Fibroblast of lung (primary cell): ENCODE data around the gene SRD5A1. TPM values are rescaled to one million over a fixed set of nuclear protein-coding genes. Genes with fewer than 3 reads are reported as not detected.

Experiments
- DNase-seq, 2 donors: peaks; one replicate each; pipeline versions ENCODE4 v3.0.0 to v3.0.0-alpha.2; 2010; ENCODE audit warnings: low read depth in 2 of 2
- H2AFZ ChIP-seq: 2 replicates; pipeline ENCODE4 v1.5.1; 2012; ENCODE audit warnings: low read length, control low read depth, inconsistent platforms
- H3K27ac ChIP-seq: 2 replicates; pipeline ENCODE4 v1.5.1; 2011; ENCODE audit warnings: low read length, control low read depth; ENCODE audit not compliant: insufficient read depth
- H3K27me3 ChIP-seq: 2 replicates; pipeline ENCODE4 v1.5.1; 2011; ENCODE audit warnings: mild to moderate bottlenecking, low read length; ENCODE audit not compliant: control insufficient read depth, insufficient read depth
- H3K36me3 ChIP-seq: 2 replicates; pipeline ENCODE4 v1.5.1; 2011; ENCODE audit warnings: low read length; ENCODE audit not compliant: control insufficient read depth, insufficient read depth
- H3K4me1 ChIP-seq: 2 replicates; pipeline ENCODE4 v1.5.1; 2011; ENCODE audit warnings: low read length; ENCODE audit not compliant: control insufficient read depth, insufficient read depth; ENCODE audit errors: extremely low read depth
- H3K4me2 ChIP-seq: 2 replicates; pipeline ENCODE4 v1.5.1; 2011; ENCODE audit warnings: low read length, control low read depth; ENCODE audit not compliant: insufficient read depth; ENCODE audit errors: extremely low read depth
- H3K4me3 ChIP-seq, 4 experiments: fragments of 200-600 bp in 1 of 4; sonication (generic) in 1 of 4; replicated peaks in 1 of 4; 2 replicates each; pipeline ENCODE4 v1.5.1; 2011 to 2016; ENCODE audit warnings: low read length in 4 of 4, low read depth in 3 of 4, mild to moderate bottlenecking in 3 of 4, control low read depth in 2 of 4, inconsistent platforms in 1 of 4, mixed read lengths in 1 of 4; ENCODE audit not compliant: insufficient read depth in 1 of 4; ENCODE audit errors: control extremely low read depth in 1 of 4
- H3K79me2 ChIP-seq: 2 replicates; pipeline ENCODE4 v1.5.1; 2012; ENCODE audit warnings: mild to moderate bottlenecking, low read length, inconsistent platforms; ENCODE audit not compliant: control insufficient read depth, insufficient read depth
- H3K9ac ChIP-seq: 2 replicates; pipeline ENCODE4 v1.5.1; 2011; ENCODE audit warnings: mild to moderate bottlenecking, low read length, control low read depth; ENCODE audit not compliant: insufficient read depth
- H3K9me3 ChIP-seq: 2 replicates; pipeline ENCODE4 v1.5.1; 2012; ENCODE audit warnings: low read depth, low read length; ENCODE audit not compliant: control insufficient read depth, insufficient read depth
- H4K20me1 ChIP-seq: 2 replicates; pipeline ENCODE4 v1.5.1; 2011; ENCODE audit warnings: low read length; ENCODE audit not compliant: control insufficient read depth, insufficient read depth; ENCODE audit errors: extremely low read depth
- EZH2 ChIP-seq: IDR thresholded peaks from 2 replicates; pipeline ENCODE4 v1.5.1; 2012; ENCODE audit warnings: low read length, control low read depth, mild to moderate bottlenecking; ENCODE audit errors: missing control alignments
- polyA plus RNA-seq, 2 donors: library from polyadenylated mRNA; depleted of rRNA in 1 of 2; stranded (reverse) in 1 of 2; unstranded in 1 of 2; fragments of >200 nt; gene quantifications; 2 replicates each; pipeline ENCODE4 v1.2.1, GENCODE V29; 2011 to 2012; ENCODE audit warnings: missing spikeins in 1 of 2
- total RNA-seq: library from RNA; depleted of rRNA; stranded (reverse); fragments of >200 nt; gene quantifications from 2 replicates; pipeline ENCODE4 v1.2.1, GENCODE V29; 2014
- TF ChIP-seq, protein P1 (sequence below), 2 donors: IDR thresholded peaks in 1 of 2; conservative IDR thresholded peaks in 1 of 2; 1 replicate in 1 of 2; 2 replicates in 1 of 2; pipeline ENCODE4 v1.5.1; 2011 to 2012; ENCODE audit warnings: low read length in 2 of 2, control low read depth in 1 of 2, inconsistent platforms in 1 of 2, low read depth in 1 of 2, mild to moderate bottlenecking in 1 of 2

Gene SRD5A1
- total and polyA plus RNA-seq, 2 donors (not counting 1 experiment from before 2014, with no cell fraction given), result 12.1 to 20.6 TPM

DNA sequence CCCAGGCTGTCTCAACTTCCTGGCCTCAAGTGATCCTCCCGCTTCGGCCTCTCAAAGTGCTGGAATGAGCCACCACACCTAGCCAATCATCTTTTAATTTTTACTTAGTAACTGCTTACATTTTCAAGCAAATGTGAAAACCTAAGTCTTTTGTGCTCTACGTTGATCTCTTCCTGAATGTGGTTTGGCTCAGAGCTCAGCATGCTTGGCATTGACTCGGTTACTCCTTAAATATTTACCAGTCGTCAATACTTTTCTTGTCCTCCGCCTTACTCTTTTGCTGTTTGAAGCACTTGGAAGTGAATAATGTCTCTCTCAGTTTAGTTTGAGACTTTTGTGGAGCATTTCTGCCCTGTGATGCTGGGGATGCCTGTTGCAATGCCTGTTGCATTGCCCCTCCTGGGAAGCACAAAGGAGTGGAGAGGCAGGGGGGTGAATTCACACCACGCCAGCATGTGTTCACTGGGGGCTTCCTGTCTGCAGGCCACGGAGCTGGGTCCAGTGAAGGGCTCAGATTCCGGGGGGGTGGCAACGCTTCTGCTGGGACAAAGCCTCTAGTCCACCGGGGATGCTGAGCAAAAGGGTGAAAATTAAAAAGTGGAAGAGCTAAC lies 66.9 kb downstream of the SRD5A1 start:
- no peak overlapping the region for H3K27ac ChIP-seq
- no peaks in the 10 kb centered on the region for H3K79me2 ChIP-seq
- H3K4me2 ChIP-seq, result peak overlapping the region; percentile 51
- no peak overlapping the region for H3K4me3 ChIP-seq
- no peaks in the 10 kb centered on the region for H3K36me3 ChIP-seq
- TF ChIP-seq, protein P1, sequence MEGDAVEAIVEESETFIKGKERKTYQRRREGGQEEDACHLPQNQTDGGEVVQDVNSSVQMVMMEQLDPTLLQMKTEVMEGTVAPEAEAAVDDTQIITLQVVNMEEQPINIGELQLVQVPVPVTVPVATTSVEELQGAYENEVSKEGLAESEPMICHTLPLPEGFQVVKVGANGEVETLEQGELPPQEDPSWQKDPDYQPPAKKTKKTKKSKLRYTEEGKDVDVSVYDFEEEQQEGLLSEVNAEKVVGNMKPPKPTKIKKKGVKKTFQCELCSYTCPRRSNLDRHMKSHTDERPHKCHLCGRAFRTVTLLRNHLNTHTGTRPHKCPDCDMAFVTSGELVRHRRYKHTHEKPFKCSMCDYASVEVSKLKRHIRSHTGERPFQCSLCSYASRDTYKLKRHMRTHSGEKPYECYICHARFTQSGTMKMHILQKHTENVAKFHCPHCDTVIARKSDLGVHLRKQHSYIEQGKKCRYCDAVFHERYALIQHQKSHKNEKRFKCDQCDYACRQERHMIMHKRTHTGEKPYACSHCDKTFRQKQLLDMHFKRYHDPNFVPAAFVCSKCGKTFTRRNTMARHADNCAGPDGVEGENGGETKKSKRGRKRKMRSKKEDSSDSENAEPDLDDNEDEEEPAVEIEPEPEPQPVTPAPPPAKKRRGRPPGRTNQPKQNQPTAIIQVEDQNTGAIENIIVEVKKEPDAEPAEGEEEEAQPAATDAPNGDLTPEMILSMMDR (conservative IDR thresholded peaks at IDR 0.05 in 1 of 2, IDR thresholded peaks at IDR 0.05 in 1 of 2; ENCODE audit: low read depth in 1 of 2, low read length in 2 of 2), result no peak
- no peak for TF ChIP-seq EZH2
- H3K27me3 ChIP-seq, result no peaks in the 10 kb centered on the region
- H3K9me3 ChIP-seq, result no peaks in the 10 kb centered on the region
- H2AFZ ChIP-seq, result no peak overlapping the region
- peak in 1 of 2 donors; percentile 62 for DNase-seq
- H3K4me1 ChIP-seq, result peaks cover 10% of the 10 kb centered on the region
- H4K20me1 ChIP-seq, result no peaks in the 10 kb centered on the region
- no peak overlapping the region for H3K9ac ChIP-seq

DNA sequence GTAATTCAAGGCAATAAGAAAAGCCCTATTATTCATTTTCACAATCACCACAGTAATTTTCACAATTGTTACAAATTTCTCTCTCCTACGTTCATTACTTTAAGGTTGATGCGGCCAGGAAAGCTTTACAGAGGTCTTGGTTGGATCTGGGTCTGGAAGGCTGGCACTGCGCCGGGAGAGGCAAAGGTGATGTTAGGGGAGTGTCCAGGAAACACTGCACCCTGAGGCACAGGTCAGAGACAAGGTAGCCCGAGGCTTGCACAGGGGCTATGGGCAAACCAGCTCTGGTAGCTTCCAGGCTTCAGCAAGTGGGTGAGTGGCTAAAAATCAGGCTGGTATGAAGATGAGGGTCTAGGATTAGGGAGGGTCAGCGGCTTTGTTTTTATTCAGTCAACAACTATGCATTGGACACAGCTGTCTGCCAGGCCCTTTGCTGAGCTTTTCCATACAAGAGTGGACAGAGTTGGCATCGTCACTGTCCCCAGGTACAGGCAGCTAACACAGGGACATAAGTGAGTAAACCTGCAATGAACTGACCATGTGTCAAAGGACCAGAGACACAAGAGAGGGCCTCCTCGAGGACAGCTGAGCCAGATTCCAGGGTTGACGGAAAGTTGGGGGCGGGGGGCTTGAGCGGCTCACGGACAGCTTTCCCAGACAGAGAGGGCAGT lies 67.6 kb downstream of the SRD5A1 start:
- H3K4me3 ChIP-seq, result no peak overlapping the region
- no peak for DNase-seq
- no peaks in the 10 kb centered on the region for H3K9me3 ChIP-seq
- H3K27me3 ChIP-seq, result no peaks in the 10 kb centered on the region
- H3K36me3 ChIP-seq, result no peaks in the 10 kb centered on the region
- TF ChIP-seq EZH2, result no peak
- TF ChIP-seq, protein P1 (conservative IDR thresholded peaks at IDR 0.05 in 1 of 2, IDR thresholded peaks at IDR 0.05 in 1 of 2; ENCODE audit: low read depth in 1 of 2, low read length in 2 of 2), result no peak
- H3K9ac ChIP-seq, result no peak overlapping the region
- H2AFZ ChIP-seq, result no peak overlapping the region
- H3K4me2 ChIP-seq, result no peak overlapping the region
- H3K79me2 ChIP-seq, result no peaks in the 10 kb centered on the region
- peaks cover 10% of the 10 kb centered on the region for H3K4me1 ChIP-seq
- no peaks in the 10 kb centered on the region for H4K20me1 ChIP-seq
- H3K27ac ChIP-seq, result no peak overlapping the region

DNA sequence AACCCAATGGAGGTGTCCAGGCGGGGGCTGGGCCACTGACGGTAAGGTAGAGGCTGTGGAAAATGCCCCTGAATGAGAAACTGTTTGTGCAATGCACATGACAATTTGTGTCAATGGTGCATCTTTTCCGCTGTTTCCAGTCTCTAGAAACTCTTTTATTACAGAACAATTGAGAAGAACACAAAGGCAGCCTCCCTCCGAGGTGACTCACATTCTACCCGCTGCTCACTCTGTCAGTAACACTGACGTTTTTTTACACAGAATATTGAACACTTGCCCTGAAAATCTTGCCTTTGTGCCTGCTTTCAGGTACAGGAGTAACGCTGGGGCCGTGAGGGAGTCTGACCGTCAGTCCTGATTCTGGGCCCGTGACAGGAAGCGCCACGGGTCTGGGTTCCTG lies 68.3 kb downstream of the SRD5A1 start:
- H3K4me3 ChIP-seq, result no peak overlapping the region
- H3K4me2 ChIP-seq, result no peak overlapping the region
- DNase-seq, result peak in 1 of 2 donors; percentile 26
- TF ChIP-seq, protein P1 (conservative IDR thresholded peaks at IDR 0.05 in 1 of 2, IDR thresholded peaks at IDR 0.05 in 1 of 2; ENCODE audit: low read depth in 1 of 2, low read length in 2 of 2), result no peak
- TF ChIP-seq EZH2, result no peak
- no peaks in the 10 kb centered on the region for H3K36me3 ChIP-seq
- H3K4me1 ChIP-seq, result peaks cover 10% of the 10 kb centered on the region
- H3K9ac ChIP-seq, result no peak overlapping the region
- no peaks in the 10 kb centered on the region for H3K9me3 ChIP-seq
- no peak overlapping the region for H2AFZ ChIP-seq
- H3K79me2 ChIP-seq, result no peaks in the 10 kb centered on the region
- H4K20me1 ChIP-seq, result no peaks in the 10 kb centered on the region
- H3K27ac ChIP-seq, result no peak overlapping the region
- H3K27me3 ChIP-seq, result no peaks in the 10 kb centered on the region
